C4-2B (cell line): ENCODE measurements around the gene TPM4.
A peak's percentile ranks its signal among the peaks of the same experiment; 100 is the strongest.

Source experiments
- H3K27ac ChIP-seq: fragments of 450-650 bp; 2 replicates; pipeline ENCODE4 v1.5.1; 2017
- CTCF ChIP-seq: fragments of 450-650 bp; conservative IDR thresholded peaks from 2 replicates; pipeline ENCODE4 v1.5.1; 2017; ENCODE audit warnings: mild to moderate bottlenecking
- ZFX ChIP-seq: fragments of 450-650 bp; IDR thresholded peaks from 2 replicates; pipeline ENCODE4 v1.6.1; 2017

The TPM4 gene

DNA sequence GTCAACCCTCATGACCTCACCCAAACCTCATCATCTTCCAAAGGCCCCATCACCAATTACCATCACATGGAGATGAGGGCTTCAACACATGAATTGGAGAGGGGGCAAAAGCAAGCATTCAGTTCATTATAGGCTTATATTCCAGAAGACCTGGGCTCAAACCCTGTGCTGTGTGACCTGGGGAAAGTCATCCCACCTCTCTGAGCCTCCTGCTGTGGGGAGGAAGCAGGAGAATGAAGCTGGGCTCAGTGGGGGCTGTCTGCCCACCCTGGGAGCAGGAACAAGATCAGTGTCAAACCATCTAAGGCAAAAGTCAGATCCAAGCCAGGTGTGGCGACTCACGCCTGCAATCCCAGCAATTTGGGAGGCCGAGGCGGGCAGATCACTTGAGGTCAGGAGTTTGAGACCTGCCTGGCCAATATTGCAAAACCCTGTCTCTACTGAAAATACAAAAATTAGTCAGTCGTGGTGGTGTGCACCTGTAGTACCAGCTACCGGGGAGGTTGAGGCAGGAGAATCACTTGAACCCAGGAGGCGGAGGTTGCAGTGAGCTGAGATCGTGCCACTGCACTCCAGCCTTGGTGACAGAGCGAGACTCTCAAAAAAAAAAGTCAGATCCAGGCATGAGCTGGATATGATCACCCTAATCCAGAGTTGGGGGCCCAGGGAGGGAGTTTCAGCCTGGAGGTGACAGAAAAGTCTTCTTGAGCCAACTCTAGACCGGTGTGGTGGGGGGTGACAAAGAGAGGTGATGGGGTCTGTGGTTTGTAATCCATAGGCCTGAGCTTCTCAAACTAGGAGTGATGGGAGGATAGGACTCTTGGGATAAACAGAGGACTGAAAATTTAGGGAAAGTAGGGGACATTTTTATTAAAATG lies 1.6 kb upstream of the TPM4 start:
- TF ChIP-seq CTCF, result no peak
- TF ChIP-seq ZFX, result no peak
- H3K27ac ChIP-seq, result no peak overlapping the region

- H3K27ac ChIP-seq, result peak overlapping the region; percentile 72; the same call in 1 of the 2 replicates
Measured at GRCh38 chr19:16075430-16076153, 703 bp upstream of the TPM4 start.

GRCh38 chr19:16076958-16077611 lies 790 bp downstream of the TPM4 start:
- H3K27ac ChIP-seq, result peak overlapping the region; percentile 72
- TF ChIP-seq ZFX (no peak), CTCF (no peak)

More at GRCh38 chr19:16075430-16076153, 703 bp upstream of the TPM4 start:
- TF ChIP-seq ZFX (no peak), CTCF (no peak)

DNA sequence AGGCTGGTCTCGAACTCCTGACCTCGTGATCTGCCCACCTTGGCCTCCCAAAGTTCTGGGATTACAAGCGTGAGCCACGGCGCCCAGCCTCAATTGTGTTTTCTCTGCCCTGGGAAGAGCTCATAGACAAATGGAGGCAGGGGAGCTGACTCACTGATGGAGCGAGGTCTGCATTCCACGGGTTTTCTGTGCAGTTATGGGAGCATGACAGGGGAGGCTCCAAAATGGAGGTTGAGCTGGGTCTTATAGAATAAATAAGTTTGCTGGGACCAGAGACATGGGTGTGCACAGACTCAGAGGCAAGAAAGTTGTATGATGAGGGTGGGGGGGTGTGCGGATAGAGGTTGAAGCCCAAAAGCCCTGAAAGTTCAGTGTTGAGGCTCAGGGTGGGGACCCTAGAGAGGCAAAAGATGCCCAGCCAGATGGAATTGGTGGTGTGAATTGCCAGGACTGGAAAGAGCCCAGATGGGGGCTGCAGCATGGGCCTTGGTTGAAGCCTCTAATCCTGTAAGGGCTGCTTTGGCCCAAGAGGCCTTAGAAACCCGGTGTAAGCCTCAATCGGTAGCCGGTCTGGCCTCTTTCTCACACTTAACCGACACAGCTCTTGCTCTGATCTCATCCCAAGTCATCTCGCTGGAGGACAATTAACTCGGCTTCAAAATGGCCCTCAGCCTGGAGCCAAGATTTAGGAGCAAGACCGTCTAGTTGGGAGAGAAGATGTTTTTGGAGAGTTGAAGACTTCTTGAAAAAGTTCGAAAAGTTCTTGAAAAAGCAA lies 1.9 kb downstream of the TPM4 start:
- peak overlapping the region; percentile 72 for H3K27ac ChIP-seq
- TF ChIP-seq CTCF (no peak), ZFX (no peak)

- H3K27ac ChIP-seq, result peak overlapping the region; percentile 72
- TF ChIP-seq ZFX (no peak), CTCF (no peak)
Measured at GRCh38 chr19:16078759-16079707, 2.7 kb downstream of the TPM4 start.

- no peak for TF ChIP-seq ZFX
- no peak for TF ChIP-seq CTCF
- H3K27ac ChIP-seq, result no peak overlapping the region
Measured at GRCh38 chr19:16084067-16084685, 7.9 kb downstream of the TPM4 start.
